ENCODE results near the gene SSUH2.
A peak's percentile ranks its signal among the peaks of the same experiment; 100 is the strongest.
"Not testable (repeated sequence)": the region's sequence is repeated elsewhere in the genome, so short reads cannot be mapped to it uniquely, and the experiment has no call there.

The SSUH2 gene

DNA sequence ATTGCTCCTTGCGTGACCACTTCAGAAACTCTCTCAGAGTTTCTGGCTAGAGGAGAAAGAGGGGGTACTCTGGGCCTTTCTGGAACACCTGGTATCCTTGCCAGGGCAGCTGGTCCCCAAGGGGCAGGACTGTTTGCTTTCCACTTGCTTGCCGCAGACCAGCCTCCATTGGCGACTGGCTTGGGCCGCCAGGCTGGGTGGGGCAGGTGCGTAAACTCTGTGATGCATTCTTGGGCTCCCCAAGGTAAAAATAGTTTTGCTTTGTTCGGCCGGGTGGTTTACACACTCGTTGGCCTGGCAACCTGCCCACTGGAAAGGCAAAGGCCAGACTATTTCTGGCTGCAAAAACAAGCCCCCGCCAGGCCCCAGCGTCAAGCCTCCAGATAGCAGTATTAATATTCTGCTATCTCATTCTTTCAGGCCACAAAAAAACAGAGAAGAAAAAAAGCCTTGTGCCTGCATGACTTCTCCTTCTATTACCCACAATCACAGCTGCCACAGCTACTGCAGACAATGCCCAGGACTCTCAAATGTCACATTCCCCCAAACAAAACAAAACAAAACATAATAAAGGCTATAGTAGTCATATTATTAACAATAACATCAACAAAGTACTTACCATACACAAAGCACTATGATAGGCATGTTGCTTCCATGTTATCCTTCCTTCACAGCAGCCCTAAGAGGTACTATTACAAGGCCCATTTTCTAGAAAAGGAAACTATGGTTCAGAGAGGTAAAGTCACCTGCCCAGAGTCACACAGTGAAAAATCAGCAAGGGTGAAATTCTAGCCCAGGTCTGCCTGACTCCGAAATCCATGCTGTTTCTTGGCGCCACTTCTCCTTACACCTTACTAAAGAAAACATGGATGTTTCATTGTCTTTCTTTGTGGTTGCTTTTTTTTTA lies 14.0 kb upstream of the SSUH2 start:
- no peak for DNase-seq

GRCh38 chr3:8657804-8658305 lies 13.3 kb upstream of the SSUH2 start:
- DNase-seq, result no peak

- no peak for DNase-seq
These were observed 11.6 kb upstream of the SSUH2 start for GRCh38 chr3:8656240-8656639.

DNA sequence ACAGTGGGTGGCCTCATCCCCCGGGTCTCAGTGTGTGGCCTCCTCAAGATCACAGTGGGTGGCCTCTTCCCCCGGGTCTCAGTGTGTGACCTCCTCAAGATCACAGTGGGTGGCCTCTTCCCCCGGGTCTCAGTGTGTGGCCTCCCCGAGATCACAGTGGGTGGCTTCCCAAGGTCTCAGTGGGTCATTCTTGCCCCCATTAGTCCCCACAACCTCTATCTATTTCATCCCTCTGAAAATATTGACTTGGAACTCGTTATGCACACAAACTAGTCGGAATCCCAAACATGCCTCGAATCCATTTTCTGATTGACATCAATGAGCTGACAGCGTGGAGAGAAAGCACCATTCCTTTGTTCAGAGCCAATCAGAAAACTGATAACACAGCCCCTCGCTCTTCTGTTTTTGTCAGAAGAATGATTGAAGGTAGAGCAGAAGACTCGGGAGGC lies 10.8 kb upstream of the SSUH2 start:
- no peak for DNase-seq

- not testable (repeated sequence) for DNase-seq
These were observed 10.2 kb upstream of the SSUH2 start for GRCh38 chr3:8654572-8655329.

DNA sequence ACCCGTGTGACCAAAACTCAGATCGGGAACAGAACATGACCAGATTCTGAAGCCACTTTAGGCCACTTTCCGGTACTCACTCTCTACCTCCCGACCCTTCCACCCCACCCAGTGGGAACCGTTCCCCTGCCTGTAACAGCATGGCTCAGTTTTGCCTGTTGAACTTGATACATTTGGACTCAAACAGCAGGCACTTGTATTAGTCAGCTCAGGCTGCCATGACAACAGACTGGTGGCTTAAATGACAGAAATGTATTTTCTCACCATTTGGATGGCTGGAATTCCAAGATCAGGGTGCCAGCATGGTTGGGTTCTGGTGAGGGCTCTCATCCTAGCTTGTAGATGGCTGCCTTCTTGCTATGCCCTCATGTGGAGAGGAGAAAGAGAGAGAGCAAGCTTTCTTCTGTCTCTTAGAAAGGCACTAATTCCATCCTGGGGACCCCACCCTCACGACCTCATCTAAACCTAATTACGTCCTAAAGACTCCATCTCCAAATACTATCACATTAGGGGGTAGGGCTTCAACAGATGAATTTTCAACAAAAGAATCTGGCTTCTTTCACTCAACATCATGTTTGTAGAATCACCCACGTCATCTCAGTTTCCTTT lies 9.3 kb upstream of the SSUH2 start:
- no peak for DNase-seq

DNA sequence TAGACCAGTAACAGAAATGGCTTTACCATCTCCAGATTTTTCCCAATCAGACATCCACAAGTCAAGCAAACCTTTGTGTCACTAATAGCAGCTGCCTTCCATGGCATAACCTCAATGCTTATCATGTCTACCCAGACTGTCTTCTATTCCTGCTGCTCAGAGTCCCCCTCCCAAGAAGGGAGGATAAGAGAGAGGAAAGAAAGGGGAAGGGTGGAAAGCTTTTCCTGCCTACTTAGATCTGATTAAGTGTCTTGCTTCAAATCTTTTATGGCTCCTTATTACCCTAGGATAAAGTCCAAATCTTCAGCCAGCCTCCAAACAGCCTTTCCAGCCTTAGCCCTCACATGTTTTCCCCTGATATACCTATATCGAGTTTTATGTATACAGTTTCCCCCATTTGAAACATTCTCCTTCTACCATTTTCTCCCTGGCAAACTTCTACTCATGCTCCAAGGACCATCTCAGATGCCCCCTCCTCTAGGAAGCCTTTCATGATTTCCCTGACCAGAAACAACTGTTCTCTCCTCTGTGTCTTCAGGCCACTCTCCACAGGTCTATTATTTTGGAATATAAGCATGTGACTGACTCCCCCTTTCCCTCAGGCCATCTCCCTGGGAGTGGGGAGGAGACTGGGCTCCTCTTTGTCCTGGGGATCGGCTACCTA lies 7.9 kb upstream of the SSUH2 start:
- DNase-seq, result no peak

GRCh38 chr3:8651418-8652323 lies 7.1 kb upstream of the SSUH2 start:
- DNase-seq, result no peak

DNA sequence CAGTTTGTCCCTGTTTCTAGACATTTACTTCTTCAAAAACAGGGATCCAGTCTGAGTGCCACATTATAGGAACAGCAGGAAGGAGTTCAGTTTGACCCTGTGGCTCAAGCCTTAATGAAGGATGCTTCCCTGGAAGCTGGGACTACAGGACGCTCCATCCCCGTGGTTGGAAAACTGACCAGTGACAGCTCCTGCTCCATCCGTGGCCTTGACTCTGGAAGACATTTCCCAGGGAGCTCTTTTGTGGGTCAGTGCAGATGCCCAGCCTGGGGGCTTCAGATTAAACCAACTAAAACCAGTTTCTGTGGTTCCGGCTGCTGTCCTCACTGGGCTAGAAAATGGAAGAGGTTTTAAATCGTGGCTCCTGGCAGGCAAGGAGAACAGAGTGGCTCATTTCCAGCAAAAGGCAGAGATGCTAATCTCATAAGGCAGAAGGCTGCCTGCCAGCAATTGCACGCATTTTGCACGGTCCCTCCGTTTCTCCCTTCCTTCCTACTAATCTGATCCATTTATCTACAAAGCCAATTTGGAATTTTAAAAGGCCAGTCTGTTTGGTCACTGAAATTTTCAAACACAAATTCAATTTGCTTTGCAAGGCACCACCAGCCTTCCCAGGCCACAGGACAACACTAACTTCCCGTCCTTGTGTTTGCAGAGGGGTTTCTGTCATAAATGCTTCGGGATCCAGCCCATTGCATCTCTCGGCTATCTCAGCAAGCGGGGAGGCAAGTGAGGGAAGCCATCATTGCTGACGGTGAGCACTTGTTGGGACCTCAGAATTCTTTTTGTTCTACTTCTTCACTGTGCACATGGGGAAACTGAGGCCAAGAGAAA lies 6.2 kb upstream of the SSUH2 start:
- DNase-seq, result no peak

GRCh38 chr3:8649757-8650156 lies 5.2 kb upstream of the SSUH2 start:
- DNase-seq, result no peak

GRCh38 chr3:8648909-8649741 lies 4.5 kb upstream of the SSUH2 start:
- peak; percentile 16 to 56 for DNase-seq

GRCh38 chr3:8647137-8647985 lies 2.8 kb upstream of the SSUH2 start:
- no peak for DNase-seq

DNA sequence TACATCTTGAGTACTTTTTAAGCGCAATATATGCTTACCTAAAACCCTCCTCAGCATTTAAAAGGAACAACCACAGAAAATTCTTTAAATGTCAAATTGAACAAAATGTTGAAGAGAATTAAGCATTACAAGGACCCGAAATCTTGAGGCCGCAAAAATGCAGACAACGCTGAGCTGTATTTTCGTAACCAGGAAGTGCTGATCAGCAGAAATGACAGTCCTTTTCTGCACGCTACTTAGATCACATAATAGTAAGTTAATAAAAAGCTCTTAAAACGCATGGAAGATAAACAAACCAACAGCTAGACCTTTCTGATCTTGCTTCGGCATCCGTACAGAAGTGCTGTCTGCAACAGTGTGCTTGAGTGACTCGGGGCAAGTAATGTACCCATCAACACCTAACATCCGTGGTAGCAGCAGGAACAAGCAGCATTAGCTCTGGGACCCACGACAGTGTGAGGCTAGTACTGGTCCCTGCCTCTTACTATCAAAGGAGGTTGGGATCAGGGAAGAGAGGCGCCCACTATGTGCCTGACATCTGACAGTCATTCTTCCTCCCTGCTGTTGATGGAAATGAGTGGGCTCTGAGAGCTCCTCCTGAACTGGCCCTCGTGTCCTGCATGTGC lies 1.8 kb upstream of the SSUH2 start:
- DNase-seq, result no peak

- DNase-seq, result no peak
These were observed 1.1 kb upstream of the SSUH2 start for GRCh38 chr3:8645712-8646111.

DNA sequence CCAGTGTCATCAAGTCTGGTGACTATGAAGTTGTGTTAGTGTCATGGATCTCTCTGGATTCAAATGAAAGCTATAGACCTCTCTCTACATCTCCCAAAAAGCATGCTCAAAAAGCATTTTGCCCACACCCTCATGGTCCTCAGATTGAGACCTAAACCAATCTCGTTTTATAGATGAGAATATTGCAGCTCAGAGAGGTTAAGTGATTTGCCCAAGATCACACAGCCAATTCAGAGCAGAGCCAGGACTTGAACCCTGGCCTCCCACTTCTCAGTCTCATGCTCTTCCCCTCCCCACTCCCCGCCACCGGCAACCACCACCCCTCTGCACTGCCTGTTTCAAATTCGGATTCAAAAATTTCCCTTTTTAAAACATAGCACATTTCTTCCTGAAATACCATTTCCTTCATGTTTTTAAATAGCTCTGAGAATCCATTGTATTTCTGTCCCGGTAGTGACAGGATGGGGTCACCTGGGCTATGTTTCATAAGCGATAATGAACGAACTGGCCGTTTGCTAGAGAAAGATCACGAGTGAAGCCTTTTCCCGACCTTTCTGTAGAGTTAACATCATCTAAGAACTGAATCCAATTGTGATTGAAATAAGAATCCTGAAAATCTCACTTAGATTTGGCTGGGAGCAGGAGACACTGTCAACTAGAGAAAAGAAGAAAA lies 769 bp downstream of the SSUH2 start:
- no peak for DNase-seq

DNA sequence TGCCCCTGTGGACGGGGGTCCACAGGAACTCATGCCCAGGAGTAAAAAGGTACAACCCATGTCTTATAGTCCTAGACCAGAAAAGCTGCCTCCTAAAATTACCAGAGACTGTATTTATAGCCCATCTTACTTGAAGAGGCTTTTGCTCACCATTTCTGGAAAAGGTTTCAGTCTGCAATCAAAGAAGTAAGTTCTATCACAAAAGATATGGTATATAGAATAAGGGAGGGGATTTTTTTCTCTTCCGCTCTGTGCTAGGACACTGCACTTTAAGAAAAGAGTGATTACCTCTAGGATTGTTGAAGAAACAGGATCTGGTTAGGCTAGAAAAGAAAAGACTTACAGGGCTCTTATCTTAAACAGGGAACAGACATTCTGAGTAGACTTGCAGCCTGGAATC lies 2.6 kb downstream of the SSUH2 start:
- no peak for DNase-seq

DNA sequence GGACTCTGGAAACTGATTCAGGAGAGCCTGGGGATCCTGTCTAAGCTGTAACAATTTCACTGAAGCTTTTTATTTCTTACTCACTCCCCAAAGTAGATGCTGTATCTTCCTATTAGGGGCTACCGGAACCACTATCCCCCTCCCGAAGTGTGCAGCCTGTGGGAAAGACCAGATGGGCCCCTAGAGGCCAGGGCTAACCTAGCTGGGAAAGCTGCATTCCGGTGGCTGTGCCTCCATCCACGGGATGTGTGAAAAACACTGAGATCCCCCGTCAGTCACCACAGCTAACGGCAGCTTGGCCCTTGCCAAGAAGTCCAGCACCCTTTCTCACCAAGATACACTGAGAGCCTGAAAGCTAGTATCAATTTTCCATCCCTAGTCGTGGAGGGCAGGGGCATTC lies 3.1 kb downstream of the SSUH2 start:
- no peak for DNase-seq

DNA sequence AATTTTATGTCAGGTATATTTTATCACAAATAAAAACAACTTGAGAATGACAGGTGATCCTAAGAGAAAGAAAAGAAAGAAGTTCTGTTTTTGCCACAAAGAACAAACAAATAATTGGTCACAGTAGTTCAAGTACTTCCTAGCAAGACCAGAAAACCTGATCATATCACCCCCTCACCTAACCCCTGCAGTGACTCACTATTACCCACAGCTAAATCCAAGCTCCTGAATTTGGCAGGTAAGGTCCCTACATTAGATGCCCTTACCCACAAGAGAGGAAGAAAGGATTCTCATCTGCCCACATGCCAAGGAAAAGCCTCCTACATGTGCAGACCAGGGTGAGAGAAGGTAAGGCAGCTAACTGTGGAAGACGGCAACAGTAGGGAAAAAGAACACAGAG lies 4.4 kb downstream of the SSUH2 start:
- DNase-seq, result no peak

Measured in inflammatory macrophage treated with lipopolysaccharide for 1 hour (primary cell).